ENCODE data around the gene TOGARAM1. TPM values are rescaled to one million over a fixed set of nuclear protein-coding genes. Genes with fewer than 3 reads are reported as not detected.

TOGARAM1 gene
- total RNA-seq, 2 experiments from 2014 or later, result 13.2 to 17.8 TPM

DNA sequence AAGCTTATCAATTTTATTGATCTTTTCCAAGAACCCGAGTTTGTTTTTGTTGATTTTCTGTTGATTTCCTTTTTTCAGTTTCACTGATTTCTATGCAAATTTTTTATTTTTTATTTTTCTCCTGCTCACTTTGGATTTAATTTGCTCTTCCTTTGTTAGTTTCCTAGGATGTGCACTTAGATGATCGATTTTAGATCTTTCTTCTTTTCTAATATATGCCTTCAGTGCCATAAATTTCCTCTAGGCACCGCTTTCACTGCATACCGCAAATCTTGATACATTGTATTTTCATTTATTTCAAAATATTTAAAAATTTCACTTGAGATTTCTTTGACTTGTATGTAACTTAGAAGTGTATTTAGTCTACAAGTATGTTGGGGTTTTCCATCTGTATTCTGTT lies 9.5 kb downstream of the TOGARAM1 start:
- TF ChIP-seq, protein P1, sequence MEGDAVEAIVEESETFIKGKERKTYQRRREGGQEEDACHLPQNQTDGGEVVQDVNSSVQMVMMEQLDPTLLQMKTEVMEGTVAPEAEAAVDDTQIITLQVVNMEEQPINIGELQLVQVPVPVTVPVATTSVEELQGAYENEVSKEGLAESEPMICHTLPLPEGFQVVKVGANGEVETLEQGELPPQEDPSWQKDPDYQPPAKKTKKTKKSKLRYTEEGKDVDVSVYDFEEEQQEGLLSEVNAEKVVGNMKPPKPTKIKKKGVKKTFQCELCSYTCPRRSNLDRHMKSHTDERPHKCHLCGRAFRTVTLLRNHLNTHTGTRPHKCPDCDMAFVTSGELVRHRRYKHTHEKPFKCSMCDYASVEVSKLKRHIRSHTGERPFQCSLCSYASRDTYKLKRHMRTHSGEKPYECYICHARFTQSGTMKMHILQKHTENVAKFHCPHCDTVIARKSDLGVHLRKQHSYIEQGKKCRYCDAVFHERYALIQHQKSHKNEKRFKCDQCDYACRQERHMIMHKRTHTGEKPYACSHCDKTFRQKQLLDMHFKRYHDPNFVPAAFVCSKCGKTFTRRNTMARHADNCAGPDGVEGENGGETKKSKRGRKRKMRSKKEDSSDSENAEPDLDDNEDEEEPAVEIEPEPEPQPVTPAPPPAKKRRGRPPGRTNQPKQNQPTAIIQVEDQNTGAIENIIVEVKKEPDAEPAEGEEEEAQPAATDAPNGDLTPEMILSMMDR (IDR thresholded peaks at IDR 0.05), result no peak
- POLR2A ChIA-PET, result no interaction called here
- Mint-ChIP-seq H3K4me3 (no peak overlapping the region), H3K9me3 (peaks cover 9% of the 10 kb centered on the region), H3K4me1 (ENCODE audit: low read depth) (peaks cover 83% of the 10 kb centered on the region), H3K27me3 (no peaks in the 10 kb centered on the region), H3K27ac (no peak overlapping the region), H3K36me3 (ENCODE audit: low read depth) (peaks cover 70% of the 10 kb centered on the region)
- intact Hi-C loops (cut with DNase I, micrococcal nuclease), result no loop called here
- peaks cover 11 to 26% of the 10 kb centered on the region in 2 experiments for H3K9me3 ChIP-seq (ENCODE audit: control insufficient read depth in 1 of 2, insufficient read depth in 1 of 2, low read length in 2 of 2)
- no peak overlapping the region for H3K27ac ChIP-seq (ENCODE audit: low read depth in 1 of 2, low read length in 2 of 2)
- no peak overlapping the region for H3K4me3 ChIP-seq (ENCODE audit: low read length)
- ATAC-seq (ENCODE audit: poor library complexity) (no peak), DNase-seq (no peak)
- CTCF ChIA-PET, result no interaction called here
- peaks cover 7% of the 10 kb centered on the region for H3K4me1 ChIP-seq (ENCODE audit: insufficient read depth, low read length)
- no peaks in the 10 kb centered on the region for H3K36me3 ChIP-seq (ENCODE audit: insufficient read depth, low read length)
- H3K27me3 ChIP-seq (ENCODE audit: control insufficient read depth in 1 of 2, insufficient read depth in 2 of 2, low read length in 2 of 2), result no peaks in the 10 kb centered on the region

DNA sequence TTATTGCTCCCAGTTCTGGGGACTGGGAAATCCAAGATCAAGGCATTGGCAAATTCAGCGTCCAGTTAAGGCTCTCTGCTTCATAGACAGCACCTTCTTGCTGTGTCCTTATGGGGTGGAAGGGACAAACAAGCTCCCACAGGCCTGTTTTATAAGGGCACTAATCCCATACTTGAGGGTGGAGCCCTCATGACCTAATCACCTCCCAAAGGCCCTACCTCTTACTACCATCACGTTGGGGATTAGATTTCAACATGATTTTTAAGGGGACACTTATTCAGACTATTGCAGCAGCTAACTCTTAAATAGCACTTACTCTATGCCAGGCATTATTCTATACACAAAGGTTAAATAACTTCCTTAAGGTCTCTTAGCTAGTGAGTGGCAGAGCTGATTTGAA lies 17.3 kb downstream of the TOGARAM1 start:
- ChIA-PET CTCF (interaction anchor here (1.5 kb wide), 1 partner anchor 53 kb away, joined by 3 read pairs; no protein-coding TSS in a partner anchor), POLR2A (interaction anchor here (1.4 kb wide), 1 partner anchor 17 kb away, joined by 6 read pairs; the partner anchor contains the start of genes KLHL28 and TOGARAM1)
- DNase-seq (no peak), ATAC-seq (ENCODE audit: poor library complexity) (no peak)
- Histone ChIP-seq H3K9me3 (ENCODE audit: control insufficient read depth in 1 of 2, insufficient read depth in 1 of 2, low read length in 2 of 2) (no peaks in the 10 kb centered on the region), H3K36me3 (ENCODE audit: insufficient read depth, low read length) (no peaks in the 10 kb centered on the region), H3K4me1 (ENCODE audit: insufficient read depth, low read length) (no peaks in the 10 kb centered on the region), H3K27ac (ENCODE audit: low read depth in 1 of 2, low read length in 2 of 2) (no peak overlapping the region), H3K4me3 (ENCODE audit: low read length) (no peak overlapping the region), H3K27me3 (ENCODE audit: control insufficient read depth in 1 of 2, insufficient read depth in 2 of 2, low read length in 2 of 2) (no peaks in the 10 kb centered on the region)
- Mint-ChIP-seq H3K9me3 (no peaks in the 10 kb centered on the region), H3K27me3 (no peaks in the 10 kb centered on the region), H3K36me3 (ENCODE audit: low read depth) (no peaks in the 10 kb centered on the region), H3K4me3 (no peak overlapping the region), H3K27ac (no peak overlapping the region), H3K4me1 (ENCODE audit: low read depth) (peaks cover 40% of the 10 kb centered on the region)
- intact Hi-C loops (cut with DNase I, micrococcal nuclease), result no loop called here
- TF ChIP-seq, protein P1 (IDR thresholded peaks at IDR 0.05), result no peak

GRCh38 chr14:44979740-44980356 lies 17.9 kb downstream of the TOGARAM1 start:
- intact Hi-C loops (cut with DNase I, micrococcal nuclease), result no loop called here
- ChIA-PET POLR2A (interaction anchor here (1.4 kb wide), 1 partner anchor 18 kb away, joined by 6 read pairs; the partner anchor contains the start of genes KLHL28 and TOGARAM1), CTCF (no interaction called here)
- Histone ChIP-seq H3K36me3 (ENCODE audit: insufficient read depth, low read length) (no peaks in the 10 kb centered on the region), H3K27ac (ENCODE audit: low read depth in 1 of 2, low read length in 2 of 2) (no peak overlapping the region), H3K9me3 (ENCODE audit: control insufficient read depth in 1 of 2, insufficient read depth in 1 of 2, low read length in 2 of 2) (no peaks in the 10 kb centered on the region), H3K4me3 (ENCODE audit: low read length) (no peak overlapping the region), H3K27me3 (ENCODE audit: control insufficient read depth in 1 of 2, insufficient read depth in 2 of 2, low read length in 2 of 2) (no peaks in the 10 kb centered on the region), H3K4me1 (ENCODE audit: insufficient read depth, low read length) (no peaks in the 10 kb centered on the region)
- no peaks in the 10 kb centered on the region for H3K27me3 Mint-ChIP-seq
- DNase-seq (no peak), ATAC-seq (ENCODE audit: poor library complexity) (no peak)
- H3K36me3 Mint-ChIP-seq (ENCODE audit: low read depth), result no peaks in the 10 kb centered on the region
- peaks cover 36% of the 10 kb centered on the region for H3K4me1 Mint-ChIP-seq (ENCODE audit: low read depth)
- H3K4me3 Mint-ChIP-seq, result no peak overlapping the region
- H3K27ac Mint-ChIP-seq, result no peak overlapping the region
- TF ChIP-seq, protein P1 (IDR thresholded peaks at IDR 0.05), result no peak
- no peaks in the 10 kb centered on the region for H3K9me3 Mint-ChIP-seq
